ENCODE measurements around the gene TNS3.

Gene TNS3

GRCh38 chr7:47308808-47309207, 273.1 kb downstream of the TNS3 start:
- DNase-seq (ENCODE audit: low read depth, low spot score): no peak

GRCh38 chr7:47307311-47307710, 274.6 kb downstream of the TNS3 start:
- no peak for DNase-seq (ENCODE audit: low read depth, low spot score)

- no peak for DNase-seq (ENCODE audit: low read depth, low spot score)
Observed at GRCh38 chr7:47304727-47305719, 276.9 kb downstream of the TNS3 start.

- no peak for DNase-seq (ENCODE audit: low read depth, low spot score)
Observed at GRCh38 chr7:47303695-47304453, 278.0 kb downstream of the TNS3 start.

GRCh38 chr7:47303014-47303694, 278.8 kb downstream of the TNS3 start:
- no peak for DNase-seq (ENCODE audit: low read depth, low spot score)

- no peak for DNase-seq (ENCODE audit: low read depth, low spot score)
Observed at GRCh38 chr7:47302560-47302959, 279.4 kb downstream of the TNS3 start.

- DNase-seq (ENCODE audit: low read depth, low spot score): no peak
Observed at GRCh38 chr7:47301657-47302295, 280.1 kb downstream of the TNS3 start.

GRCh38 chr7:47301105-47301477, 280.8 kb downstream of the TNS3 start:
- DNase-seq (ENCODE audit: low read depth, low spot score): peak; percentile 38

- no peak for DNase-seq (ENCODE audit: low read depth, low spot score)
Observed at GRCh38 chr7:47300472-47301104, 281.3 kb downstream of the TNS3 start.

GRCh38 chr7:47299496-47299895, 282.4 kb downstream of the TNS3 start:
- no peak for DNase-seq (ENCODE audit: low read depth, low spot score)

- DNase-seq (ENCODE audit: low read depth, low spot score): no peak
Observed at GRCh38 chr7:47298636-47299035, 283.3 kb downstream of the TNS3 start.

GRCh38 chr7:47297120-47297519, 284.8 kb downstream of the TNS3 start:
- DNase-seq (ENCODE audit: low read depth, low spot score): no peak

- DNase-seq (ENCODE audit: low read depth, low spot score): no peak
Observed at GRCh38 chr7:47295606-47296005, 286.3 kb downstream of the TNS3 start.

- no peak for DNase-seq (ENCODE audit: low read depth, low spot score)
Observed at GRCh38 chr7:47294556-47295222, 287.2 kb downstream of the TNS3 start.

GRCh38 chr7:47293884-47294555, 287.9 kb downstream of the TNS3 start:
- no peak for DNase-seq (ENCODE audit: low read depth, low spot score)

GRCh38 chr7:47292832-47293309, 289.0 kb downstream of the TNS3 start:
- no peak for DNase-seq (ENCODE audit: low read depth, low spot score)

GRCh38 chr7:47291461-47292081, 290.3 kb downstream of the TNS3 start:
- no peak for DNase-seq (ENCODE audit: low read depth, low spot score)

- no peak for DNase-seq (ENCODE audit: low read depth, low spot score)
Observed at GRCh38 chr7:47290867-47291266, 291.0 kb downstream of the TNS3 start.

GRCh38 chr7:47290466-47290865, 291.4 kb downstream of the TNS3 start:
- DNase-seq (ENCODE audit: low read depth, low spot score): no peak

All from ELF-1 (cell line).